Thyroid gland (tissue), 4 donors: ENCODE results near the gene IQGAP2.

Experiments used
- POLR2A ChIP-seq, 2 donors: fragments of 450-650 bp; IDR thresholded peaks; one replicate each; pipeline ENCODE4 v1.6.1; 2017; ENCODE audit warnings: antibody characterized with exemption in 2 of 2, mild to moderate bottlenecking in 2 of 2, moderate library complexity in 1 of 2
- TF ChIP-seq, protein P1 (sequence below), 6 experiments: fragments of 200-600 bp in 3 of 6; fragments of 450-650 bp in 3 of 6; sonication (generic) in 3 of 6; IDR thresholded peaks; one replicate each; pipeline ENCODE4 v1.5.1; 2016 to 2019; ENCODE audit warnings: antibody characterized with exemption in 6 of 6, mild to moderate bottlenecking in 2 of 6, inconsistent platforms in 1 of 6, moderate library complexity in 1 of 6

DNA sequence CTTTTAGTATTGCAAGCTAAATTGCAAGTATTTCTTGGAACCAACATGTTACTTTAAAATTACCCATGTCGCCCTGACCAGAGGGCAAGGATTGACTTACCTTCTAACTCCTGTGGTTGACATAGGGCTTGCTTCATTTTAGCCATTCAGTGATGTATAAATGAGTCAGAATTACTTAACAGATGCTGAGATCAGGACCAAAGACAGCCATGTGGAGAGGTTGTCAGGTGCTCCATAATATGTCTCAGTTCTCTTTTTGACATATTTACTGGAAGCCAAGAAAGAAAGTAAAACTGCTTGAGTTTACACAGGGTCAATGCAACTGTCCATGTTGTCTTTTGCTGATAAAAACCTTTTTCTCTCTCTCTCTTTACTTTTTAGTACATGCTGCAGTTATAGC, 186.9 kb downstream of the IQGAP2 start:
- TF ChIP-seq, protein P1, sequence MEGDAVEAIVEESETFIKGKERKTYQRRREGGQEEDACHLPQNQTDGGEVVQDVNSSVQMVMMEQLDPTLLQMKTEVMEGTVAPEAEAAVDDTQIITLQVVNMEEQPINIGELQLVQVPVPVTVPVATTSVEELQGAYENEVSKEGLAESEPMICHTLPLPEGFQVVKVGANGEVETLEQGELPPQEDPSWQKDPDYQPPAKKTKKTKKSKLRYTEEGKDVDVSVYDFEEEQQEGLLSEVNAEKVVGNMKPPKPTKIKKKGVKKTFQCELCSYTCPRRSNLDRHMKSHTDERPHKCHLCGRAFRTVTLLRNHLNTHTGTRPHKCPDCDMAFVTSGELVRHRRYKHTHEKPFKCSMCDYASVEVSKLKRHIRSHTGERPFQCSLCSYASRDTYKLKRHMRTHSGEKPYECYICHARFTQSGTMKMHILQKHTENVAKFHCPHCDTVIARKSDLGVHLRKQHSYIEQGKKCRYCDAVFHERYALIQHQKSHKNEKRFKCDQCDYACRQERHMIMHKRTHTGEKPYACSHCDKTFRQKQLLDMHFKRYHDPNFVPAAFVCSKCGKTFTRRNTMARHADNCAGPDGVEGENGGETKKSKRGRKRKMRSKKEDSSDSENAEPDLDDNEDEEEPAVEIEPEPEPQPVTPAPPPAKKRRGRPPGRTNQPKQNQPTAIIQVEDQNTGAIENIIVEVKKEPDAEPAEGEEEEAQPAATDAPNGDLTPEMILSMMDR (IDR thresholded peaks at IDR 0.05), result no peak
- no peak for TF ChIP-seq POLR2A (IDR thresholded peaks at IDR 0.05)
